Astrocyte of the spinal cord (primary cell): ENCODE results near the gene PPP6C.
A peak's percentile ranks its signal among the peaks of the same experiment; 100 is the strongest.

Source experiments
- DNase-seq: peaks from one replicate; pipeline ENCODE4 v3.0.0; 2011; ENCODE audit warnings: low read depth, low spot score
- H3K4me3 ChIP-seq: 2 replicates; pipeline ENCODE4 v1.5.1; 2011; ENCODE audit warnings: low read depth, mild to moderate bottlenecking, low read length, moderate library complexity
- in situ Hi-C: cut with HindIII; loops from 2 replicates; pipeline ENCODE4 v1.10.0; 2017; ENCODE audit warnings: low sequenced_read_pairs
- TF ChIP-seq, protein P1 (sequence below): IDR thresholded peaks from 2 replicates; pipeline ENCODE4 v1.5.1; 2012; ENCODE audit warnings: low read depth, mild to moderate bottlenecking, low read length, inconsistent platforms

The PPP6C gene

GRCh38 chr9:125156551-125156950, 33.1 kb downstream of the PPP6C start:
- TF ChIP-seq, protein P1, sequence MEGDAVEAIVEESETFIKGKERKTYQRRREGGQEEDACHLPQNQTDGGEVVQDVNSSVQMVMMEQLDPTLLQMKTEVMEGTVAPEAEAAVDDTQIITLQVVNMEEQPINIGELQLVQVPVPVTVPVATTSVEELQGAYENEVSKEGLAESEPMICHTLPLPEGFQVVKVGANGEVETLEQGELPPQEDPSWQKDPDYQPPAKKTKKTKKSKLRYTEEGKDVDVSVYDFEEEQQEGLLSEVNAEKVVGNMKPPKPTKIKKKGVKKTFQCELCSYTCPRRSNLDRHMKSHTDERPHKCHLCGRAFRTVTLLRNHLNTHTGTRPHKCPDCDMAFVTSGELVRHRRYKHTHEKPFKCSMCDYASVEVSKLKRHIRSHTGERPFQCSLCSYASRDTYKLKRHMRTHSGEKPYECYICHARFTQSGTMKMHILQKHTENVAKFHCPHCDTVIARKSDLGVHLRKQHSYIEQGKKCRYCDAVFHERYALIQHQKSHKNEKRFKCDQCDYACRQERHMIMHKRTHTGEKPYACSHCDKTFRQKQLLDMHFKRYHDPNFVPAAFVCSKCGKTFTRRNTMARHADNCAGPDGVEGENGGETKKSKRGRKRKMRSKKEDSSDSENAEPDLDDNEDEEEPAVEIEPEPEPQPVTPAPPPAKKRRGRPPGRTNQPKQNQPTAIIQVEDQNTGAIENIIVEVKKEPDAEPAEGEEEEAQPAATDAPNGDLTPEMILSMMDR = no peak
- no peak overlapping the region for H3K4me3 ChIP-seq
- in situ Hi-C loops = no loop called here
- DNase-seq = no peak

GRCh38 chr9:125153712-125154367, 35.8 kb downstream of the PPP6C start:
- TF ChIP-seq, protein P1 = no peak
- no peak for DNase-seq
- H3K4me3 ChIP-seq = no peak overlapping the region
- in situ Hi-C loops = no loop called here

DNA sequence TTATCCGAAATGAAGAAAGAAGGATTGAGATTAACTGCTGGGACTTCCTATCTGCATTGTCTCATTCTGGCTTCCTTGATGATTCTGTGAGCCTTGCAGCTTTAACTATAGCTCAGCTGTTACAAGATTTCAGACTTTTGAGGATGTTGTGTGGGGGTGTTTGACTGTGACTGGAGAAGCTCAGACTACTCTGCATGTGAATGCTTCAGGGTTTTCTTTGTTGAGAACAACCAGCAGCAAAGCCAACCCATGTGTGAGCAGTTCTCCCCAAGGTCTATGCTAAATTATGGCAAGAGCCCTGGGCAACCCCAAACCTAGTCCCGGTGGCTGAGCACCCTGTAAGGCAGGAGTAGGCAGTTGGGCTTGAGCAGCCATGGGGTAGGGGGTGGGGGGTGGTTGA, 37.9 kb downstream of the PPP6C start:
- H3K4me3 ChIP-seq = no peak overlapping the region
- no peak for DNase-seq
- TF ChIP-seq, protein P1 = no peak
- in situ Hi-C loops = no loop called here

- TF ChIP-seq, protein P1 = no peak
- no peak overlapping the region for H3K4me3 ChIP-seq
- in situ Hi-C loops = no loop called here
- DNase-seq = no peak
Observed at GRCh38 chr9:125150349-125151245, 39.0 kb downstream of the PPP6C start.

DNA sequence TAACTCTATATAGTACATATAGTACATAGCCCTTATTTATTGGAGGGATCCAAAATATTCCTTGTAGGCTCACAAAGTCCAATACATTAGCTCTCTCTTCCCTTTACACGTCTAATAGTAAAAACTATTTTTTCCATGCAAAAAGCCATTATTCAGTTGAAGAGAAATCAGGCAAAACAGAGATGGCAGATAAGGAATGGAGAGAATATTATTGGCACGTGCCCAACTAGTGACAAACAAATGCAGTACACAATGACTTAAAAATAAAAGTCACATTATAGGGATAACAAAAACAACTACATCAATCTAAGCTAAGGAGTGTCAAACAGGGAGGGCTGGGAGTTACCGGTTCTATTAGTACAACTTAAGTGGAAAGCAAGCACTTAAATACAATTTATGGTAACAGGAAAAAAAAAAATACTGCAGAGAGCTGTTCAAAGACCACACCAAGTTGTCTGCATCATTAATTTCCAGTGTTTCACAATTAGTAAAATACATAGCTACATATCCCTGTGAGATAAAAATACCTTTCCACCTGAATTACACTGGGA, 42.1 kb downstream of the PPP6C start:
- no peak overlapping the region for H3K4me3 ChIP-seq
- no peak for DNase-seq
- in situ Hi-C loops = no loop called here
- TF ChIP-seq, protein P1 = no peak

DNA sequence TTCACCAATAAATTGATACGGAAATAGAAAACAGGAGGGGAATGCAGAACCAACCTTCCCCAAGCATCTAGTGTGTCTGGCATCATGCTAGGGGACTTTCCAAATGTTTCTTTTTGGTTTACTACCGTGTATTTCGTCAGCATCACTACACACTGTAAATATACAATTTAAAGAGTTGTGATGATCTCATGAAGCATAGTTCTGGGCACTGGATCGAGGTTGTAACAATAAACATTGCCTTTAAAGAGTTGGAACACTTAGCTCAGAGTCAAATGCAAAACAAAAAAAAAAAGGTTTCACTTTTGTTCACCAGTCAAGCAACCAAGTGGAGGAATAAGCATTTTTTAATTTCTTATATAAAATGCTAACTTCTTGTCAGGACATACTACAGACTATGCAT, 43.4 kb downstream of the PPP6C start:
- TF ChIP-seq, protein P1 = no peak

More for the DNA sequence above, 43.4 kb downstream of the PPP6C start:
- H3K4me3 ChIP-seq = no peak overlapping the region
- peak; percentile 79 for DNase-seq
- in situ Hi-C loops = no loop called here
